ENCODE results near the gene ST8SIA6. TPM values are rescaled to one million over a fixed set of nuclear protein-coding genes. Genes with fewer than 3 reads are reported as not detected.

Gene ST8SIA6
- total and polyA plus RNA-seq, 7 donors: 0.50 to 2.6 (median 1.1) TPM; not detected in 2

- TF ChIP-seq POLR2AphosphoS5 (IDR thresholded peaks at IDR 0.05) (no peak), POLR2A (IDR thresholded peaks at IDR 0.05) (no peak)
- DNase-seq: no peak
- Histone ChIP-seq H3K27me3 (no peaks in the 10 kb centered on the region), H3K9me3 (no peaks in the 10 kb centered on the region), H3K27ac (no peak overlapping the region), H3K4me1 (no peaks in the 10 kb centered on the region), H3K36me3 (no peaks in the 10 kb centered on the region), H3K4me3 (no peak overlapping the region)
- WGBS, 2 donors: 81 to 88% methylated on average over 6 of the region's 6 CpGs
- intact Hi-C loops (cut with DNase I): no loop called here
Measured at GRCh38 chr10:17379151-17379690, 75.2 kb downstream of the ST8SIA6 start.

DNA sequence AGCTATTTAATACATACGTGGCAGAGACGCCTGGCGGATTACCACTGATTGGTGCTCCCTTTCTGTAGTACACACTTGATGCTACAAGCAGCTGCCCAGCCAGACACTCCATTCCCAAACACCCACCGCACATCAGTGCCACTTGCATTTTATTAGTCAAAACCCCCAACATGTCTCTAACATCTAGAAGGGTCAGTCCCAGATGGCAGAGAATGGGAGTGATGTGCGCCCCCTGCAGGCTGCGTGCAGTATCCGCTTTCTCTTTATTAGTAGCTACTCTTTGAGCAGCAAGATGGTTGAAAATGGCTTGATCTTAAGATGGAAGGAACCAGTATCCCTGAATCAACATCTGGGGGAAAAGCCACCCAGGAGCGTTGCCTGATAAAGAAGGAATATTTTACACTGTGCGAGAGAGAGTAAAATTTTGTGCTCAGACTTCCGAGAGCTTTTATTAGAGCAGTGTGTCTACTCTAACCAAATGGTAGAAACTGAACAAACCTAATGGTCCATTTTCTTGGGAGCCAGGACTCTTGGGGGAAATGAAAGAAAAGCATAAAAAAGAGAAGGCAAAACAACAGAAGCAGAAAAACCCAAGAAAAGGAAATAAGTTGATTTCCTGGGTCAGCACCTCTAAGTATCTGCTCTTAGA, 78.3 kb downstream of the ST8SIA6 start:
- intact Hi-C loops (cut with DNase I): no loop called here
- H3K4me1 ChIP-seq: no peaks in the 10 kb centered on the region
- no peak overlapping the region for H3K27ac ChIP-seq
- no peaks in the 10 kb centered on the region for H3K27me3 ChIP-seq
- H3K4me3 ChIP-seq: no peak overlapping the region
- DNase-seq: no peak
- no peaks in the 10 kb centered on the region for H3K36me3 ChIP-seq
- 85 to 87% methylated on average over 10 of the region's 10 CpGs for WGBS, 2 donors
- no peak for TF ChIP-seq EP300 (IDR thresholded peaks at IDR 0.05)
- TF ChIP-seq, protein P1, sequence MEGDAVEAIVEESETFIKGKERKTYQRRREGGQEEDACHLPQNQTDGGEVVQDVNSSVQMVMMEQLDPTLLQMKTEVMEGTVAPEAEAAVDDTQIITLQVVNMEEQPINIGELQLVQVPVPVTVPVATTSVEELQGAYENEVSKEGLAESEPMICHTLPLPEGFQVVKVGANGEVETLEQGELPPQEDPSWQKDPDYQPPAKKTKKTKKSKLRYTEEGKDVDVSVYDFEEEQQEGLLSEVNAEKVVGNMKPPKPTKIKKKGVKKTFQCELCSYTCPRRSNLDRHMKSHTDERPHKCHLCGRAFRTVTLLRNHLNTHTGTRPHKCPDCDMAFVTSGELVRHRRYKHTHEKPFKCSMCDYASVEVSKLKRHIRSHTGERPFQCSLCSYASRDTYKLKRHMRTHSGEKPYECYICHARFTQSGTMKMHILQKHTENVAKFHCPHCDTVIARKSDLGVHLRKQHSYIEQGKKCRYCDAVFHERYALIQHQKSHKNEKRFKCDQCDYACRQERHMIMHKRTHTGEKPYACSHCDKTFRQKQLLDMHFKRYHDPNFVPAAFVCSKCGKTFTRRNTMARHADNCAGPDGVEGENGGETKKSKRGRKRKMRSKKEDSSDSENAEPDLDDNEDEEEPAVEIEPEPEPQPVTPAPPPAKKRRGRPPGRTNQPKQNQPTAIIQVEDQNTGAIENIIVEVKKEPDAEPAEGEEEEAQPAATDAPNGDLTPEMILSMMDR (IDR thresholded peaks at IDR 0.05): no peak
- no peak for TF ChIP-seq POLR2A (IDR thresholded peaks at IDR 0.05)
- no peak for TF ChIP-seq POLR2AphosphoS5 (IDR thresholded peaks at IDR 0.05)
- H3K9me3 ChIP-seq: no peaks in the 10 kb centered on the region

DNA sequence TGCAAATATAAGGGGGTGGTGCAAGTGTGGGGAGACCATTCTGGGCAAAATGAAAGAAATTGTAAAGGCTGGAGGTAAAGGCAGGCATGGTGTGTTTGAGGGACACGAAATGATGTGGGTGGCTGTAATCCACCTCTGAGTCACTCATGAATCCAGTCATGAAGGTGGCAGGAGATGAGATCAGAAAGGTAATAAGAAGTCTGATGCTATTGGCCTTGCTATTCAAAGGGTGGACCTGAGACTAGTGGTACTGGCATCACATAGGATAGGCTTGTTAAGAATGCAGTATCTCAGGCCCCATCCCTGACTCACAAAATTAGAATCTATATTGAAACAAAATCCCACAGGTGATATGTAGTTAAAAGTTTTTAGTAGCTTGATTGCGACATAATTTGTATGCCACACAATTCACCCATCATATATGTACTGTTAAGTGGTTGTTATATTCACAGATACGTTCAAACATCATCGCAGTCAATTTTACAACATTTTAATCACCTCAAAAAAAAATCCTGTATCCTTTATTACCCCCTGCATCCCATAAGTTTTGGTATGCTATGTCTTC, 85.6 kb downstream of the ST8SIA6 start:
- intact Hi-C loops (cut with DNase I): no loop called here
- Histone ChIP-seq H3K27ac (no peak overlapping the region), H3K4me1 (no peaks in the 10 kb centered on the region), H3K36me3 (no peaks in the 10 kb centered on the region), H3K9me3 (peaks cover 0 to 6% (median 1%) of the 10 kb centered on the region in 4 donors), H3K4me3 (no peak overlapping the region), H3K27me3 (no peaks in the 10 kb centered on the region)
- TF ChIP-seq, protein P1 (IDR thresholded peaks at IDR 0.05): no peak
- TF ChIP-seq POLR2A (IDR thresholded peaks at IDR 0.05) (no peak), POLR2AphosphoS5 (IDR thresholded peaks at IDR 0.05) (no peak), EP300 (IDR thresholded peaks at IDR 0.05) (no peak)
- WGBS, 2 donors: 67 to 87% methylated on average over 4 of the region's 4 CpGs
- no peak for DNase-seq

DNA sequence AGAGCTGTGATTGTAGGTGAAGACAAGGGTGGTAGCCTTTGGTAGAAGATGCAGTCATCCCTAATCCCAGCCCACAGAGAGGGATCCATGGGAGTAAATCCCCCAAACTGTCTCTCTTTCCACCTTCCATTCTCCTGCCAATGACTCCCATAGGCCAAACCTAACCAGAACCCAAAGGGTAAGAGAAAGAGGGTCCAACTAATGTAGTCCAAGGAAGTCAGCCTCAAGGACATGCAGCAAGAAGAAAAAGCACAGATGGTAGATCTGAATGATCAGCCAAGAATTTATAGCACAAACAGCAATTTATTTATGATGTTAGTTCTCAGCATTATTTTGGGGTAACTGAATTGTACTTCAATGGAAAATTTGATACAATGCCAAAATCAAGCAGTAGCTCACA, 87.7 kb downstream of the ST8SIA6 start:
- intact Hi-C loops (cut with DNase I): no loop called here
- H3K27me3 ChIP-seq: no peaks in the 10 kb centered on the region
- no peak for DNase-seq
- H3K9me3 ChIP-seq: peaks cover 0 to 6% (median 1%) of the 10 kb centered on the region in 4 donors
- H3K4me1 ChIP-seq: no peaks in the 10 kb centered on the region
- H3K36me3 ChIP-seq: no peaks in the 10 kb centered on the region
- H3K4me3 ChIP-seq: no peak overlapping the region
- TF ChIP-seq POLR2A (IDR thresholded peaks at IDR 0.05): no peak
- TF ChIP-seq, protein P1 (IDR thresholded peaks at IDR 0.05): no peak
- no peak for TF ChIP-seq POLR2AphosphoS5 (IDR thresholded peaks at IDR 0.05)
- no peak for TF ChIP-seq EP300 (IDR thresholded peaks at IDR 0.05)
- H3K27ac ChIP-seq: no peak overlapping the region

GRCh38 chr10:17365402-17365801, 89.0 kb downstream of the ST8SIA6 start:
- H3K9me3 ChIP-seq: peaks cover 0 to 6% (median 1%) of the 10 kb centered on the region in 4 donors
- WGBS, 2 donors: 60 to 61% methylated on average over 1 of the region's 1 CpG
- H3K27ac ChIP-seq: no peak overlapping the region
- DNase-seq: no peak
- no peaks in the 10 kb centered on the region for H3K36me3 ChIP-seq
- H3K4me1 ChIP-seq: no peaks in the 10 kb centered on the region
- H3K27me3 ChIP-seq: no peaks in the 10 kb centered on the region
- no peak overlapping the region for H3K4me3 ChIP-seq
- intact Hi-C loops (cut with DNase I): no loop called here
- TF ChIP-seq EP300 (IDR thresholded peaks at IDR 0.05) (no peak), POLR2A (IDR thresholded peaks at IDR 0.05) (no peak), POLR2AphosphoS5 (IDR thresholded peaks at IDR 0.05) (no peak)
- TF ChIP-seq, protein P1 (IDR thresholded peaks at IDR 0.05): no peak

All from sigmoid colon (tissue), 7 donors.